Breast epithelium (tissue), 3 donors: ENCODE data around the gene SORL1.

ENCODE experiments used
- CTCF ChIP-seq, 3 donors: fragments of 450-650 bp; IDR thresholded peaks; one replicate each; pipeline ENCODE4 v1.5.1; 2016 to 2017; ENCODE audit warnings: antibody characterized with exemption in 3 of 3, mild to moderate bottlenecking in 3 of 3, moderate library complexity in 3 of 3
- POLR2A ChIP-seq: fragments of 450-650 bp; IDR thresholded peaks from one replicate; pipeline ENCODE4 v1.6.1; 2016; ENCODE audit warnings: antibody characterized with exemption, mild to moderate bottlenecking, moderate library complexity
- POLR2AphosphoS5 ChIP-seq, 3 donors: sonication (generic); formaldehyde crosslinking; IDR thresholded peaks; one replicate each; pipeline ENCODE4 v1.6.1; 2017; ENCODE audit warnings: antibody characterized with exemption in 3 of 3

GRCh38 chr11:121431820-121432526 is 20.1 kb upstream of the SORL1 start:
- TF ChIP-seq CTCF (IDR thresholded peaks at IDR 0.05) (no peak), POLR2A (no peak), POLR2AphosphoS5 (IDR thresholded peaks at IDR 0.05) (no peak)
